SK-N-MC (cell line): ENCODE results near the gene CYBB.

Experiments
- EZH2 ChIP-seq: fragments of 200-600 bp; sonication (generic); IDR thresholded peaks from one replicate; pipeline ENCODE4 v1.6.1; 2017; ENCODE audit warnings: antibody characterized with exemption
- POLR2AphosphoS5 ChIP-seq: IDR thresholded peaks from 2 replicates; pipeline ENCODE4 v1.6.1; 2012; ENCODE audit warnings: mild to moderate bottlenecking, low read depth, low read length, borderline replicate concordance

DNA sequence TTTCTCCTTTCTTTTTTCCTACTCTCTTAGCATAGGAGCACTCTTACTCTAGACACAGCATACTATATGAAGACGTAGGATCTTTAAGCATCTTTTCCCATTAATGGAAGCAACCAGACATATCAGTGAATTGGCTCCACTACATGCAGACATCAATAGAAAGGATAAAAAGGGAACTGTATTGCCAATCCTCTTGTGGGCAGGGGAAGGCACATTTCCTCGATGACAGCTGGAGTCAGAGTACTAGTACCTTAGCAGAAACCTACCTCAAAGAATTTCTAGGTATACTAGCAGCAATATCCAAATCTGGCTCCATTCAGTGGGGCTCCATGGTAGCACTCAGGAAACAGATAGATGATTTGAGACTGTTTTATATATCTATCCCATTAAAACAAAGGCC is 20.1 kb downstream of the CYBB start:
- TF ChIP-seq POLR2AphosphoS5 (no peak), EZH2 (no peak)
